GM21381 (cell line): ENCODE results near the gene BCLAF1.
A peak's percentile ranks its signal among the peaks of the same experiment; 100 is the strongest.
"Not testable (repeated sequence)": the region's sequence is repeated elsewhere in the genome, so short reads cannot be mapped to it uniquely, and the experiment has no call there.

Experiments
- ATAC-seq: cut with Tn5 transposase; IDR thresholded peaks from one replicate; pipeline ENCODE4 v1.9.1; 2021; ENCODE audit warnings: mild to moderate bottlenecking, moderate library complexity; ENCODE audit not compliant: unreplicated experiment

Gene BCLAF1

DNA sequence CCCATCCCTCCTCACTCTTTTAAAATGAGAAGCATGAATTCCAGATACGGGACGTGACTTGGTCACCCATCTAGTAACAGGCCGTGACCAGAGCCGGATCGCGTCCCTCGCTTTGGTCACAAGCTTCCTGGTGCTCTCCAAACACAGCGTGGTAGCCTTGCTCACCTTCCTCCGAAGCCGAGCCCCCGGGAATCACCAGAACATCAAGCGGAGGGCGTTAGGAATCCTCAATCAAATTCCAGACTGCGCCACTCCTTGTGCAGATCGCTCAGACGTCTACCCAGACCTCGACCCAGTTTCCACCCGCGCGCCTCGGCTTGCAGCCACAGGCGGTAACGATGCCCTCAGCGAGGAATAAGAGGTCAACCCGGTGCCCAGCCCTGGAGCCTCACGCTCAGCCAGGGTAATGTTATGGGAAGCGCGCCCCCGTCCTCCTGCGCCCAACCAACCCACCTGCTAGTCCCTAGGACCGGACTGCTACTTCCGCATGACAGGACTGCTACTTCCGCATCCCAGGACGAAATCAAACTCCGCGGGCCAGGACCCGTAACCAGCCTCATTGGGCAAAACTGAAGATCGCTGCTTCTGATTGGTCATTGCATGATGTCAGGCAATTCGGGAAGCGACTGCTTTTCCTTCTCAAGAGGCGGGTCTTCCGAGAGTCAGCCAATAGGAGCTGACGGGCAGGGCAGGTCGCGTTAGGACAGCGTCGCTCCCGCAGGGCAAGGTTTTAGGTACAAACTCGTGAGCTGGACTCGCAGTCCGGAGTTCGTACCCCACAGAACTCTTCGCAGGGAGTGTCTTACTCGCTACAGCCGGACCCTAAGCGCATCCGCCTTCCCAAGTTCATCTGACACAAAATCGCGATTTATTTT is 39.6 kb downstream of the BCLAF1 start, which contains the start of gene MTFR2:
Gene MTFR2, minus strand, starts transcription at position 501 of the 875 bp plus-strand sequence. CDS start 1,212 bp downstream, outside the sequence.
- peak; percentile 98 for ATAC-seq

DNA sequence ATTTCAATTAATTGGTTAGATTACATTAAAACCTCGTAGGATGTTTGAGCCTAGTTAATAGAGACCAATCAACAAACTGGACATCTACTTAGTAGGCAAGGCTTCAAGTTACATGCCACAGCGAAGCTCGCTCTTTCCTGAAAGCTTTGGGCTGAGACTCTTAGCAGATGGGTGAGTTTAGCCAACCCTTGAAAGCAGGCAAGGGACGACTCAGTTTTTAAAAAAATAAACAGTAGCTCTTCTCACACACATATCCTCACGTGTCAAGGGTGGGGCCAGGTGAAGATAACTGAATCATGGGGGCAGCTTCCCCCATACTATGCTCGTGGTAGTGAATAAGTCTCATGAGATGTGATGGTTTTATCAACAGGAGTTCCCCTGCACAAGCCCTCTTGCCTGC is 40.3 kb downstream of the BCLAF1 start:
- ATAC-seq: no peak

DNA sequence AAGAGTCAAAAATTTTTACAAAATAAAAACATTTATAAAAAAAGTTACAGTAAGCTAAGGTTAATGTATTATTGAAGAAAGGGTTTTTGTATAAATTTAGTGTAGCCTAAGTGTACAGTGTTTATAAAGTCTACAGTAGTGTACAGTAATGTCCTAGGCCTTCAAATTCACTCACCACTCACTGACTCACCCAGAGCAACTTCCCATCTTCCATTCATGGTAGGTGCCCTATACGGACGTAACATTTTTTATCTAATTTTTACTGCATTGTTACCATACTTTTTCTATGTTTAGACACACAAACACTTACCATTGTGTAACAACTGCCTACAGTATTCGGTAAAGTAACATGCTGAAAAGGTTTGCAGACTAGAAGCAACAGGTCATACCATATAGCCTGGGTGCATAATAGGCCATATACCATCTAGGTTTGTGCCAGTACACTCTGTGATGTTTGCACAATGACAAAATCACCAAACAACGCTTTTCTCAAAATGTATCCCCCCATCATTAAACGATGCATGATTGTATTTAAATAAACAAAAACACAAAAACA is 45.5 kb downstream of the BCLAF1 start:
- no peak for ATAC-seq

DNA sequence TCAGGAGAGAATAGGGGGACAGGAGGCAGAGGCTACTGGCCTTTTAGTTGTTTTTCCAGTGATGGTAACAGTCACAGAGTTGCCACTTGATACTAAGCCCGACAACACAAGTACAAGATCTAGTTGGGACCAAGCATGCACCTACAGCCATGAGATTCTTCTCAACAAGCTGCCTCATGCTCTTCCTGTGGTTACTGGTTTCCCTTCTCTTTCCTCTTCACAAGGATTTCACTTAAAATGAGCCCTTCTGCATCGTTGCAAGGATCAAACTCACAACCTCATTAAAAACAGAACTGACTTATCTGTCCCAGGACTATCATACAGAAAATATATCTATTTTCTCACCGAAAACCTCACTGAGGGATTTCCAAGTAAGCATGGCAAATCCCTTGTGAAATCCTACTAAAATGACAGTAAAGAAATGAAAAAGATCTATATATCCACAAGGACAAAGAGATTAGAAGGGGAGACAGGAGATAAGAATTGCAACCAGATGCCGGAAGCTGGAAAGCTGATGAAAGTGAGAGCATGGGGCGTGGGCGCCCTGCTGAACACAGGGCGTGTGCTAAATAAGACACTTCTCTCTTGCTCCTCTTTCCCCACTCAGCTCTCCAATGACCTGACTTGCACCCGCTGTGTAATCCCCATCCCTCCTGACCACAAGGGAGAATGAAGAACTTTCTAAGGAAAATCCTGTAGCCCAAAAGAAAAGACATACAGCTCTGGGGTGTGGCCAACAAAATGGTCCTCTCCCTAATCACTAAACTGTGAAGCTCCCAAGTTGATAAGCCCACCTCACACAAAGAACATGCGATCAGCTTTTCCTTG is 53.0 kb downstream of the BCLAF1 start:
- ATAC-seq: no peak

DNA sequence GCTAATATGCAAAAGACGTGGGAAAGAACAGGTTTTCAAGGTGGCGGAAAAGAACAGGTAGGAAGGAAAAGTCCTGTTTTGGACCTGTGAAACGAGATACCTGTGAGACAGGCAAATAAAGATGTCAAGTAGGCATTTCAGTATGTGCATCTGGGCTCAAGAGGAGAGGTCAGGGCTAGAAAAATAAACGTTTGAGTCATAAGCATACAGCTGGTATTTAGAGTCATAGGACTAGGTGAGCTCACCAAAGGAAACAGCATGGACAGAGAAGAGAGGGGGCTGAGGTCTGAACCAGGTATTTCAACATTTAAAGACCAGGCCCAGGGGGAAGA is 54.4 kb downstream of the BCLAF1 start:
- no peak for ATAC-seq

DNA sequence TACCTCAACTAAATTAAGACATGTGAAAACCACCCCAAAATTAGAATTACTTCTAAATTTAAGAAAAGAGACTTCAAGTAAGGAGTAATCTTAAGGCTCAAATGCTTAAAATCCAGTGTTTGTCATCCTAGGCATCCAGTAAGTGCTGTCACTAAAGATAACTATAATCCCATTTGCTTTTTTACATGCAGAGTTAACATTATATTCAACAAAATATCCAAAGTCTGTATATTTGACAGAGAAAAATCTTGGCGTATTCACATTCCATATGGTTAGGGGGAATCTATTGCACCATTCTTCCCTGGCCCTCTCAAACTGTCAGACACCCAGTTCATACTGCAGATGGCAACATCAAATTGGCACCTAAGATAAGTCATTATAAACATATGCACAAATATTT is 56.9 kb downstream of the BCLAF1 start:
- ATAC-seq: no peak

DNA sequence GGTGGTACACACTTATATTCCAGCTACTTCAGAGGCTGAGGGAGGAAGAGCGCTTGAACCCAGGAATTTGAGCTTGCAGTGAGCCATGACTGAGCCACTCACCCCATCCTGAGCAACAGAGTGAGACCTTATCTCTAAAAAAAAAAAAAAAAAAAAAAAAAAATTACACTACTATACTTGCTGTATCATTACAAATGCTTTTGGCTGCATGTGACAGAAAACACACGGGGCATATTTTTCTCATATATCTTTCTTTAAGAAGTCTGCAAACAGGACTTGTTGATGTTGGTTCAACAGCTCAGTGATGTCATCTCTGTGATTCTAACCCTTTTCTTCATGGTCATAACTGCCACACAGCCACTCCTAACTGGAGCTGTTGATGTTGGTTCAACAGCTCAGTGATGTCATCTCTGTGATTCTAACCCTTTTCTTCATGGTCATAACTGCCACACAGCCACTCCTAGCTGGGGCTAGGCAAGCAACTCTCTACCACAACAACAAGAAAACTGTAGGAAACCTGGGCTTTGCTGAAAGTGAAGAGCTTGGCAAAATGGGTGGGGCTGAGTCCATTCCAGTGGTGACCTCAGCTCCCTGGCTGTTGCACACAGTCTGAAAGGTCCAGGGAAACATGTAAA is 59.3 kb downstream of the BCLAF1 start:
- ATAC-seq: no peak

DNA sequence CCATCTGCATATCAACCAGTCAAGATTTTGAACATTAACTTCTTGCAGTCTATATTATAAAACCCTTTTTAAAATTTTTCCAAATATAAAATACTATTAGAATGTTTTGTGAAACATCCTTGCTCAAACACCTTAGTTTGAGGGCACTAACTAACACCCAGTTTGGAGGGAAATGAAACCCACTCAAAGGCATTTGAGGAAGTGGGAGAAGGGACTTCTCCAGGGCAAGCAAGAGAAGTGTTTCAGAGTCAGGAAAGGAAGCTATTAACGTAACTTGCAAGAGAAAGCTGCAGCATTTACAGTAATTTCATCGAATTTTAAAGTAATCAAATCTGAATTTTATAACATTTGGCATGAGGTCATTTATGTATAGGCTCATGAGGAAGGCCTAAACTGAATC is 60.8 kb downstream of the BCLAF1 start:
- ATAC-seq: no peak

DNA sequence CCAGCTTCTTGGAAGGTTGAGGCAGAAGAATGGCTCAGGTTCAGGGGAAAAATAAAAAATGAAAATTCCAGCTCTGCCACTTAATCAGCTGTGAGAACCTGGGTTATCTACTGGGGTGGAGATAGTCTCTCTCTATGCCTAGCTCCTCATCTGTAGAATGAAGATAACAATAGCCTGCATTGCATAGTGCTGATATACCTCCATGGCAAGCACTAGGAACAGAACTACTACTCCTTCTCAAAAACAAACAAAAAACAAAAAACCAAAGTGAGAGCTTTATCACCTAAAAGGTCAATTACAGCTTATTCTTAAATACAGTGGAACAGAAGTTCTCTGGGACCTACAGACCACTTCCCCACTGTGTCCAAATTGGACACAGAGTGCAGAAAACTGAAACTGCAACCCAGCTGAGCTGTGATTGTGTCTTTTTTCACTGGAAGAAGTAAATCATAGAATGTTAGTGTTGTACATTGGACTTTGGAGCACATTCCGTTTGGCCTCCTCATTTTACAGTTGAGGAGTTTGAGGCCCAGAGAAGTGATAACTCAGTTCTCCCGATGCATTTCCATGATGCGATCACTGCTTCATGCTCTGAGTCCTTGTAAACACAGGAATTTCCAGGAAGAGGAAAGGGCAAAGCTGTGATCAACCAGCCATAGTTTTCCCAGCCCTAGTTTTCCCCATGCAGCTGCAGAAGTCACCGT is 62.8 kb downstream of the BCLAF1 start:
- no peak for ATAC-seq

DNA sequence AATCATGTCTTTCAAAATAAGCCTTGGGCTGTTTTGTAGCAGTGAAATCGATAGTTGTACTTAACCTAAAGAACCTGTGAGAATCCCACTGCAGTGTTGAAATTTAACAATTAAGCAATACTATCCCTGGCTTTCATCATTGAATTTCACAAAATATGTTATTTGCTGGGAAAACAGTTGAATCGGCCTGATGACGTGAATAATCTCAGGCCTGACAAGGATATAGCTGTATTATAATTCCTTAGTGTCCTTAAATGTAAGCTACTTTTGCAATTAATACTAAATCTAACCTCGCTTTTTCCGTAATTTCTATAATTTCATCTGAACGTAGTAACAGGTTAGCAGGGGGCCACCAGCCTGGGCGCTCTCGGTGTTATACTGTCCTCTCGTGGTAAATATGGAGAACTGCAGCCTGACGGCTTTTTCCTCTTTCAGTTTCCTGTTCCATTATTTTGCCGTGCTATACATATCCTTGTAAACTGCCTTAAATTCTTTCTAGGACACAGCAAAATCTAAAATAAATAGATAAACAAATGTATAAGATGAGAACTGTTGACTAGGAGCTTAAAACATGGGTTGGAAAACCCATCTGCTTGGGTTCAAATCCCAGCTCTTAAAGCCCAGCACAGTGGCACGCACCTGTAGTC is 63.5 kb downstream of the BCLAF1 start:
- peak; percentile 83 for ATAC-seq

DNA sequence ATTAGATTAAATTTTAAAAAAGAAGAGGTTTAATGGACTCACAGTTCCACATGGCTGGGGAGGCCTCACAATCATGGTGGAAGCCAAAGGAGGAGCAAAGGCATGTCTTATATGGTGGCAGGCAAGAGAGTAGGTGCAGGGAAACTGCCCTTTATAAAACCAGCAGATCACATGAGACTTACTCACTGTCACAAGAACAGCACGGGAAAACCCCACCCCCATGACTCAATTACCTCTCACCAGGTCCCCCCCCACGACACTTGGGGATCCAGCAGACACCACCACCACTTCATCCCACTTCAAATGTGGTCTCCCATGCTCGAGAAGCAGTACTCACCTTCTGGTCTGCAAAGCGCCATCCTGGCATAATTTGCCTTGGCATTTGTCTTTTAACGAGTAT is 64.2 kb downstream of the BCLAF1 start:
- no peak for ATAC-seq

DNA sequence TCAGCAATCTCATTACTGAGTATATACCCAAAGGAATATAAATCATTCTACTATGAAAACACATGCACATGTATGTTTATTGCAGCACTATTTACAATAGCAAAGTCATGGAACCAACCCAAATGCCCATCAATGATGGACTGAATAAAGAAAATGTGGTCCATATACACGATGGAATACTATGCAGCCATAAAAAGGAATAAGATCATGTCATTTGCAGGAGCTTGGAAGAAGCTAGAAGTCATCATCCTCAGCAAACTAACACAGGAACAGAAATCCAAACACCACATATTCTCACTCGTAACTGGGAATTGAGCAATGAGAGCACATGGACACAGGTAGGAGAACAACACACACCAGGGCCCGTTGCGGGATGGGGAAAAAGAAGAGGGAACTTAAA is 64.7 kb downstream of the BCLAF1 start:
- not testable (repeated sequence) for ATAC-seq

DNA sequence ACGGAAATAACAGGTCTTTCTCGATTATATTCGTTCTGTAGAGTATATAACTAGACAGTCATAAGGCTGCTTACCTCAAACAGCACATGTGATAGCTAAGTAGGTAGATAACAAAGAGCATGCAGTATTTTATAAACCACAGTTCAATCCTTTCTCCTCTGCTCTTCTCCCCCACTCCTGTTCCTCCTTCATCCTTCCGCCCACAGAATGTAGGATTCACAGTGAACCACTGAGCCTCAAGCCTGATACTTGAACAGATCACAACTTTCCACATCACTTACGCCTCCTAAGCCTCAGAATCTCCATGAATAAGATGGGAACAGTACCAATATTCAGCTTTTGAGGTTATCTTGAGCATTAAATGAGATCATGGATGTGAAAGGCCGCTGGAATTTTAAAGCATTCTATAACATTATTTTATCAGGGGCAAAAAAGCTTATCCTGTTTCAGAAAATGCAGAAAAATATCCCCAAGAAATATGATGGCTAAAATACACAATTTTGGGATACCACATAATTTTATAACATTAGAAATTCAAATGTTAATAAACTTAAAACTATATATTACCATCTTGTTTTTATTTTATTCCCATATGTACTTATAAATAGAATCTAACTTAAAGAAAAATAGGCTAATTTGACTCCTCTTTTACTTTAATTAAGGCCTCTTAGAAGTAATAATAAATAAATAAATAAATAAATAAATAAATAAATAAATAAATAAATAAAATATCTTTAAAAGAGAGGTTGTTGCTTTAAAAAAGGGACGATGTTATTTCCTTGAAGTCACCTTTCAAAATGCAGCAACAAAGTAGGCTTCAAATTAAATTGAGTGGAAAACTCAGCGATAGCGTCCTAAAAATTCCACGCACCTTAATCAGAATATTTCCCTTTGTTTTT is 72.9 kb downstream of the BCLAF1 start:
- no peak for ATAC-seq

DNA sequence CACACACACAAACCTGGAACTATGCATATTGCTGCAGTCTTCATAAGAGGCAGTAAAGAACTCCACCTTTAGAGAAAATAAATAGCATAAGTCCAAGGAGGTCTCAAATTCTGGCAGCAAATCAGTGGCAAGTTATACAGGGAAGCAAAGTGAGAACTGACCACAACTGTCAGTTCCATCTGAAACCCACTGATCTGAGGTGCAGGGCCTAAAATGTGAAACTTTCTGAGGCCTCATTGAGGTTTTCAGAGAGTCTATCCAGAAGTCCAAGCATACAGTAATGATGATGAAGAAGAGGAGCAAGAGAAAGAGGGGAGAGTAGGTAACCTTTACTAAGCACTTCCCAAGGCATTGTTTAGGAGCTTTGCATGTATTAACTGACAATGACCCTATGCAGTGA is 75.8 kb downstream of the BCLAF1 start:
- ATAC-seq: no peak

DNA sequence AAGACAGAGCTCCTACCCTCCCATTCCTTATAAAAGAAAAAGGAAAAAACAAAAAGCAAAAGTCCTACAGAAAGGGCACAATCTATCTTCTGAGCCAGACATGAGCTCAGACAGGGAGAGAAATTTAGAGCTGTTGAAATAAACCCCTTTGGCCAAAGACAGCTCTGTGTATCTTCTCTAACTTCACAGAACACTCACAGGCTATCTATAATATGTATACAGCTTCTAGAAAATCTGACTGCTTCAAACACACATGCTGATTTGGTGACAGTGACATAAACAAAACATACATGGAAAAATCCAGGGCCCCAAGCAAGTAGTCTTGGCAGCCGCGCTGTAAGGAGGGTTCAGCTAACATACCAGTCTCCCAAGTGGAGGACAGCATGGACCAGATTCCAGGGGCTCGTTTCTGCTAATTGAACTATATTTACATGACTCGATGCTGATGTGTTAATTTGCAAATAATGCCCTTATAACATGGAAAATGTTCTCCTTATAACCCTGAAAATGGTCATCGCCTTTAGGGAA is 76.6 kb downstream of the BCLAF1 start:
- no peak for ATAC-seq

DNA sequence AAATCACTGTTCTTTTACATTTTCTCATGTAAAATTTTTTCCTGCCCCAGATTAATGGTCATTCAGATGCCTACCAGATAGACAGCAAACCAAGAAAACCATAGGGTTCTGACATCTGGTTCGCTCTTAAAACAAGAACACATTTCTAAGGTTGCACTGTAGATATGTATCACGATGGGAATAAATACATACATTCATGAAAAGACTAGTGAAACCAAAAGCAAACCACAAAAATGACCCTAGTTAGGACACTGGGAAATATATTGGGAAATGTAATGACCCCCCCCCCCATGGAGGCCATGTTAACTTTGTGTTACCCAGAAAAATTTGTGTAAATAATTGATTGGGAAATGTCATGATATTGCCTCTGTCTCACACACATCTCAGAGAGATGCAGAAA is 77.0 kb downstream of the BCLAF1 start:
- no peak for ATAC-seq

DNA sequence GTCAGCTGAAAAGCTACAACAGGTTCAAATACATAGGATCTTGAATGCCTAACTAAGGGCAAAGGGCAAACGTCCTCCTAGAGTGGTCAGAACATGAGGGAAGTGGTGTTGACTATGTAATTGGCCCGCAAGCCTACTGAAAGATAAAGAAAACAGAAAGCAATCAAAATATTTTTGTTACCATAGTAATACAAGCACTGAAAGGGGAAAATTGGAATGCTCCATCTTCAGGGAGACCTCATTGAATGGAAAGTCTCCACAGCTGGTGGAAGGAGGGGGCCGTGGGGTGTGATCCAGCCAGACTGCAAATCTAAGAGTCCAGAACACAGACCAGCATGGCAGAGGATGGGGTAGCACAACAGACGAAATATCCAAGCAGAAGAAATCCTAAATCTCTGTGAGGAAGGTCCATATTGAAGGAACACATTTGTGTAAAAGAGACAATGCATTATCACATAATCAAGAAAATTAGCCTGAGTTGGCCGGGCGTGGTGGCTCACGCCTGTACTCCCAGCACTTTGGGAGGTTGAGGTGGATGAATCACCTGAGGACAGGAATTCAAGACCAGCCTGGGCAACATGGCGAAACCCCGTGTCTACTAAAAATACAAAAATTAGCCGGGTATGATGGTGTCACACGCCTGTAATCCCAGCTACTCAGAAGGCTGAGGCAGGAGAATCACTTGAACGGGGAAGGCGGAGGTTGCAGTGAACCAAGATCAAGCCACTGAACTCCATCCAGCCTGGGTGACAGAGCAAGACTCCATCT is 79.1 kb downstream of the BCLAF1 start:
- ATAC-seq: no peak

DNA sequence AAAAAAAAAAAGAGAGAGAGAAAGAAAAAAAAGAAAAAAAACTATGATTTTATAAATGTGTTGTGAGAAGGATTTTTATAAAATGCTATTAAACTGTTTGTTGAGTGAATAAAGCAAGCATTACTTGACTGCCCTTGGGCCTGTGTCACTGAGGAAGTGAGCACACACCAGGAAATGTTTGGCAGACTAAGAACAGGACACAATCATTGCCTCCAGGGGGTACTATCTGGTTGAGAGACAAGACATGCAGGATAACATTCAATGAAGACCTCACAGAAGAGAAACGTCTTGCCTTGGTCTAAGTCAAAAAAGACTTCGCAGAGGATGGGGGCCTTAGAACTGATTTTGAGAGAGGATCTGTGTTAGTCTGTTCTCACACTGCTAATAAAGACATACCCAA is 80.2 kb downstream of the BCLAF1 start:
- ATAC-seq: no peak
